H9 (cell line): ENCODE measurements around the gene RIOK2. TPM values are rescaled to one million over a fixed set of nuclear protein-coding genes. Genes with fewer than 3 reads are reported as not detected.

ENCODE experiments used
- DNase-seq: peaks from one replicate; pipeline ENCODE4 v3.0.0-alpha.2; 2017
- H2AFZ ChIP-seq: one replicate; pipeline ENCODE4 v1.6.1; 2013; ENCODE audit warnings: mild to moderate bottlenecking, low read length, control low read depth, moderate library complexity
- H2AK5ac ChIP-seq: 2 replicates; pipeline ENCODE4 v1.6.1; 2013; ENCODE audit warnings: low read length, control low read depth, mixed read lengths; ENCODE audit not compliant: insufficient read length
- H2BK120ac ChIP-seq: one replicate; pipeline ENCODE4 v1.6.1; 2013; ENCODE audit warnings: low read depth, mild to moderate bottlenecking, low read length, control low read depth, inconsistent platforms; ENCODE audit not compliant: poor library complexity, severe bottlenecking
- H2BK12ac ChIP-seq: 2 replicates; pipeline ENCODE4 v1.6.1; 2013; ENCODE audit warnings: low read length, control low read depth, mixed read lengths, low read depth; ENCODE audit not compliant: insufficient read length
- H2BK15ac ChIP-seq: 2 replicates; pipeline ENCODE4 v1.6.1; 2013; ENCODE audit warnings: low read depth, low read length, control low read depth
- H2BK20ac ChIP-seq: one replicate; pipeline ENCODE4 v1.6.1; 2013; ENCODE audit warnings: low read depth, mild to moderate bottlenecking, low read length, control low read depth, inconsistent platforms; ENCODE audit not compliant: poor library complexity, severe bottlenecking
- H2BK5ac ChIP-seq: 2 replicates; pipeline ENCODE4 v1.6.1; 2013; ENCODE audit warnings: low read length, control low read depth, mixed read lengths; ENCODE audit not compliant: insufficient read length
- H3K14ac ChIP-seq: 2 replicates; pipeline ENCODE4 v1.6.1; 2013; ENCODE audit warnings: low read length, control low read depth; ENCODE audit not compliant: insufficient read depth
- H3K18ac ChIP-seq: 2 replicates; pipeline ENCODE4 v1.6.1; 2013; ENCODE audit warnings: low read depth, mild to moderate bottlenecking, mixed read lengths, low read length, control low read depth; ENCODE audit not compliant: insufficient read length
- H3K23ac ChIP-seq: 2 replicates; pipeline ENCODE4 v1.6.1; 2013; ENCODE audit warnings: low read length, control low read depth, mixed read lengths, low read depth; ENCODE audit not compliant: insufficient read length
- H3K23me2 ChIP-seq: 2 replicates; pipeline ENCODE4 v1.6.1; 2013; ENCODE audit warnings: low read depth, mild to moderate bottlenecking, mixed read lengths, low read length, control low read depth; ENCODE audit not compliant: insufficient read length, poor library complexity, severe bottlenecking
- H3K27ac ChIP-seq: 2 replicates; pipeline ENCODE4 v1.5.1; 2013; ENCODE audit warnings: low read length, control low read depth, mixed read lengths, low read depth; ENCODE audit not compliant: insufficient read length
- H3K27me3 ChIP-seq: 2 replicates; pipeline ENCODE4 v1.6.1; 2013; ENCODE audit warnings: low read length, control low read depth, inconsistent platforms; ENCODE audit not compliant: insufficient read depth
- H3K4ac ChIP-seq: 2 replicates; pipeline ENCODE4 v1.6.1; 2013; ENCODE audit warnings: low read depth, mild to moderate bottlenecking, control low read depth, inconsistent platforms, low read length, moderate library complexity
- H3K4me1 ChIP-seq: 2 replicates; pipeline ENCODE4 v1.6.1; 2013; ENCODE audit warnings: low read length, control low read depth, inconsistent platforms; ENCODE audit not compliant: insufficient read depth
- H3K4me2 ChIP-seq: 2 replicates; pipeline ENCODE4 v1.6.1; 2013; ENCODE audit warnings: low read length, control low read depth, mixed read lengths; ENCODE audit not compliant: insufficient read length, insufficient read depth
- H3K56ac ChIP-seq: 2 replicates; pipeline ENCODE4 v1.6.1; 2013; ENCODE audit warnings: low read depth, mild to moderate bottlenecking, mixed read lengths, low read length, control low read depth; ENCODE audit not compliant: insufficient read length
- H3K79me1 ChIP-seq: 2 replicates; pipeline ENCODE4 v1.6.1; 2013; ENCODE audit warnings: low read depth, mild to moderate bottlenecking, moderate library complexity, low read length, control low read depth, inconsistent platforms; ENCODE audit not compliant: insufficient read depth, poor library complexity, severe bottlenecking
- H3K79me2 ChIP-seq: 2 replicates; pipeline ENCODE4 v1.6.1; 2013; ENCODE audit warnings: low read length, control low read depth, inconsistent platforms; ENCODE audit not compliant: insufficient read depth
- H3K9ac ChIP-seq: 2 replicates; pipeline ENCODE4 v1.6.1; 2013; ENCODE audit warnings: low read length, control low read depth, mixed read lengths; ENCODE audit not compliant: insufficient read length; ENCODE audit errors: extremely low read depth
- H3K9me3 ChIP-seq: one replicate; pipeline ENCODE4 v1.6.1; 2013; ENCODE audit warnings: low read depth, low read length, inconsistent platforms; ENCODE audit not compliant: control insufficient read depth
- H3T11ph ChIP-seq: one replicate; pipeline ENCODE4 v1.6.1; 2013; ENCODE audit warnings: mild to moderate bottlenecking, low read length, control low read depth, inconsistent platforms
- H4K20me1 ChIP-seq: one replicate; pipeline ENCODE4 v1.6.1; 2013; ENCODE audit not compliant: control insufficient read depth, insufficient read length, insufficient read depth
- H4K5ac ChIP-seq: 2 replicates; pipeline ENCODE4 v1.6.1; 2013; ENCODE audit warnings: low read depth, mild to moderate bottlenecking, mixed read lengths, low read length, control low read depth; ENCODE audit not compliant: insufficient read length
- H4K8ac ChIP-seq: replicated peaks from 2 replicates; pipeline ENCODE4 v1.6.1; 2013; ENCODE audit warnings: low read length, control low read depth, mixed read lengths, low read depth; ENCODE audit not compliant: insufficient read length
- H4K91ac ChIP-seq: 2 replicates; pipeline ENCODE4 v1.6.1; 2013; ENCODE audit warnings: low read depth, mild to moderate bottlenecking, moderate library complexity, mixed read lengths, low read length, control low read depth; ENCODE audit not compliant: insufficient read length
- H3K27ac Mint-ChIP-seq, 3 experiments: 2 replicates in 2 of 3; 3 replicates in 1 of 3; pipeline ENCODE4 v1.8.0; 2020 to 2021; ENCODE audit warnings: mixed read lengths in 3 of 3, mild to moderate bottlenecking in 1 of 3, moderate library complexity in 1 of 3
- H3K27me3 Mint-ChIP-seq: 2 replicates; pipeline ENCODE4 v1.8.0; 2021; ENCODE audit warnings: low read depth, mild to moderate bottlenecking, moderate library complexity, mixed read lengths
- H3K36me3 Mint-ChIP-seq, 3 experiments: 2 replicates in 2 of 3; 3 replicates in 1 of 3; pipeline ENCODE4 v1.8.0; 2020 to 2021; ENCODE audit warnings: low read depth in 3 of 3, mixed read lengths in 3 of 3; ENCODE audit not compliant: insufficient read depth in 1 of 3
- H3K4me1 Mint-ChIP-seq, 2 experiments: 2 replicates each; pipeline ENCODE4 v1.8.0; 2020; ENCODE audit warnings: mixed read lengths in 2 of 2
- H3K4me3 Mint-ChIP-seq, 2 experiments: 2 replicates in 1 of 2; 3 replicates in 1 of 2; pipeline ENCODE4 v1.8.0; 2020 to 2021; ENCODE audit warnings: mild to moderate bottlenecking in 2 of 2, mixed read lengths in 2 of 2, moderate library complexity in 1 of 2
- H3K9me3 Mint-ChIP-seq, 2 experiments: 2 replicates in 1 of 2; 3 replicates in 1 of 2; pipeline ENCODE4 v1.8.0; 2020; ENCODE audit warnings: mild to moderate bottlenecking in 2 of 2, mixed read lengths in 2 of 2, moderate library complexity in 1 of 2
- CTCF ChIP-seq: fragments of 200-600 bp; sonication (generic); conservative IDR thresholded peaks from 3 replicates; pipeline ENCODE4 v1.8.0; 2021; ENCODE audit warnings: antibody characterized with exemption, mild to moderate bottlenecking
- WGBS: extraction: QIAGEN DNeasy Blood & Tissue Kit; methylation state at CpG from one replicate; pipeline ENCODE4 v1.1.7; 2013; ENCODE audit warnings: missing lambda C conversion rate, low lambda C conversion rate, mixed read lengths; ENCODE audit not compliant: insufficient read length; ENCODE audit errors: extremely low coverage; 5-methylcytosine and 5-hydroxymethylcytosine counted together
- total RNA-seq: library from RNA; stranded (reverse); gene quantifications from 2 replicates; pipeline ENCODE4 v1.2.1, GENCODE V29; 2021

Gene RIOK2
- total RNA-seq, 1 experiment from 2014 or later, result 39.5 TPM

GRCh38 chr5:97118261-97119006 is 64.6 kb downstream of the RIOK2 start:
- Histone ChIP-seq H3K4me2 (no peak overlapping the region), H3K9ac (no peak overlapping the region), H3T11ph (no peak overlapping the region), H4K8ac (no peak overlapping the region), H3K79me2 (no peaks in the 10 kb centered on the region), H2BK120ac (no peak overlapping the region), H3K23ac (no peak overlapping the region), H2BK15ac (no peak overlapping the region), H3K23me2 (no peaks in the 10 kb centered on the region), H2BK12ac (no peak overlapping the region), H2AK5ac (no peak overlapping the region), H3K27me3 (no peaks in the 10 kb centered on the region), H3K14ac (no peak overlapping the region), H2BK5ac (no peak overlapping the region), H4K91ac (no peak overlapping the region), H3K9me3 (no peaks in the 10 kb centered on the region), H2BK20ac (no peak overlapping the region), H3K27ac (no peak overlapping the region), H3K4ac (no peak overlapping the region), H3K4me1 (no peaks in the 10 kb centered on the region), H3K79me1 (no peaks in the 10 kb centered on the region), H4K20me1 (no peaks in the 10 kb centered on the region), H3K56ac (no peak overlapping the region), H2AFZ (no peak overlapping the region), H4K5ac (no peak overlapping the region), H3K18ac (no peak overlapping the region)
- no peaks in the 10 kb centered on the region for H3K9me3 Mint-ChIP-seq
- no peak overlapping the region; a peak in 1 of 7 replicates for H3K27ac Mint-ChIP-seq
- no peaks in the 10 kb centered on the region for H3K36me3 Mint-ChIP-seq
- no peak for TF ChIP-seq CTCF
- WGBS, result no CpG with 5 or more reads among the region's 2 CpGs
- H3K4me3 Mint-ChIP-seq, result no peak overlapping the region
- no peaks in the 10 kb centered on the region for H3K27me3 Mint-ChIP-seq
- DNase-seq, result no peak
- peaks cover 12 to 19% of the 10 kb centered on the region in 2 experiments for H3K4me1 Mint-ChIP-seq
